CD4-positive, alpha-beta T cell treated with Interleukin-21 for 1 hour (primary cell): ENCODE data around the gene CLEC16A.
"Not testable (repeated sequence)": the region's sequence is repeated elsewhere in the genome, so short reads cannot be mapped to it uniquely, and the experiment has no call there.

Source experiments
- DNase-seq: peaks from one replicate; pipeline ENCODE4 v3.0.0-alpha.2; 2020

Gene CLEC16A

GRCh38 chr16:10944249-10945064, at the start of gene CLEC16A:
Gene CLEC16A, plus strand, starts transcription at chr16:10944564. Its CDS starts 154 bp downstream, at chr16:10944718.
- peak; percentile 97 for DNase-seq

- DNase-seq, result no peak
These were observed 49.1 kb upstream of the CLEC16A start for GRCh38 chr16:10895053-10895946.

GRCh38 chr16:10896165-10896564, 48.2 kb upstream of the CLEC16A start:
- no peak for DNase-seq

GRCh38 chr16:10896723-10897122, 47.6 kb upstream of the CLEC16A start:
- DNase-seq, result no peak

- DNase-seq, result no peak
These were observed 47.2 kb upstream of the CLEC16A start for GRCh38 chr16:10897134-10897533.

- no peak for DNase-seq
These were observed 41.4 kb upstream of the CLEC16A start for GRCh38 chr16:10902999-10903398.

GRCh38 chr16:10906482-10906881, 37.9 kb upstream of the CLEC16A start:
- no peak for DNase-seq

- DNase-seq, result no peak
These were observed 37.2 kb upstream of the CLEC16A start for GRCh38 chr16:10906914-10907756.

GRCh38 chr16:10907757-10908045, 36.7 kb upstream of the CLEC16A start:
- DNase-seq, result no peak

- no peak for DNase-seq
These were observed 33.1 kb upstream of the CLEC16A start for GRCh38 chr16:10911267-10911666.

- DNase-seq, result no peak
These were observed 27.8 kb upstream of the CLEC16A start for GRCh38 chr16:10916534-10916933.

- DNase-seq, result peak; percentile 82
These were observed 25.9 kb upstream of the CLEC16A start for GRCh38 chr16:10918294-10919002.

GRCh38 chr16:10919003-10919351, 25.4 kb upstream of the CLEC16A start:
- no peak for DNase-seq

GRCh38 chr16:10920726-10921427, 23.5 kb upstream of the CLEC16A start:
- DNase-seq, result no peak

- no peak for DNase-seq
These were observed 22.6 kb upstream of the CLEC16A start for GRCh38 chr16:10921536-10922327.

GRCh38 chr16:10922328-10923145, 21.8 kb upstream of the CLEC16A start:
- DNase-seq, result no peak

GRCh38 chr16:10923146-10923649, 21.2 kb upstream of the CLEC16A start:
- DNase-seq, result no peak

GRCh38 chr16:10923650-10924214, 20.6 kb upstream of the CLEC16A start:
- DNase-seq, result no peak

- not testable (repeated sequence) for DNase-seq
These were observed 19.1 kb upstream of the CLEC16A start for GRCh38 chr16:10925285-10925684.

GRCh38 chr16:10926094-10926493, 18.3 kb upstream of the CLEC16A start:
- no peak for DNase-seq
